Right lung (tissue), 5 donors: Measurements from ENCODE around the gene CENPU. TPM values are rescaled to one million over a fixed set of nuclear protein-coding genes. Genes with fewer than 3 reads are reported as not detected.

Source experiments
- DNase-seq, 2 donors: peaks; one replicate each; pipeline ENCODE4 v3.0.0-alpha.2; 2013
- polyA plus RNA-seq, 5 donors: library from polyadenylated mRNA; unstranded; fragments of 120-200 nt; gene quantifications; one replicate each; pipeline versions ENCODE4 v1.2.1 to v1.2.3, GENCODE V29; 2013; ENCODE audit warnings: inconsistent platforms in 1 of 5, low replicate concordance in 1 of 5; ENCODE audit not compliant: insufficient read length in 5 of 5, insufficient read depth in 1 of 5

The CENPU gene
- polyA plus RNA-seq, 5 donors: 20.8 to 72.4 (median 49.3) TPM

DNA sequence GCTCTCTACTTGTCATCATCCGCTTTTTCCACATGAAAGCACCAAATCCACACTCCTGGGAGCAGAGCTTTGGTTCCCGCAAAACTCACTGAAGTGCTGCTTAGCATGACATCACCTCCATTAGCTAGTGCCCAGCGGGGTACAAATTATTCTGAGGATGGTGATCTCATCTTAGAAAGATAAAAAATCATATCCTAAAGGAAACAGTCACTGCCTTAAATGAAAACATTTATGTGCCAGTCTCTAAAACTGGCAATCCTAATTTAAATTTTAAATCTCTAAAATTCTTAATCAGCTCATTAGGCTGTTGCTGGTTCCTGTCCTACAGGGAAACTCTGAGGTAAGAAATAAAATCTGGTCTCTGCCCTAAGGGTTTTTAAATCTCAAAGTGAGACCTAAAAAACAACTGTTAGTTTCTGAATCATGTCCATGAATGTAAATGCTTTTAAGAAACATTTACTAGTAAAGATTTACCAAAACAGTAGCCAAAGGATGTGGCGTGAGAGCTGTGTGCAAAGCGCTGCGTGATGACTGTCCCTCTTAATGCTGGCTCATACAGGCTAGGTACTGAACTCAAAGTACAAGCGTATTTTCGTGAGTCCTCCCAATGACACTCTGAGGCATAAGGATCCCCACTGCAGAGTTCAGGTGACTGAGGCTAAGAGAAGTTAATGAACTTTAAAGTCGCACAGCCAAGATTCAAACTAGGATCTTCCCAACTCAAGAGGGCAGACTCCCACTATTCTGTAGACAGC is 89.2 kb downstream of the CENPU start:
- DNase-seq: no peak

Other genes starting within 250 kb of the CENPU start
- gene CASP3, start 84.6 kb downstream of the CENPU start, polyA plus RNA-seq: 10 to 100 TPM; 32.1 to 52.9 (median 34.9) TPM
- gene PRIMPOL, start 84.4 kb downstream of the CENPU start, polyA plus RNA-seq: 10 to 100 TPM; 38.9 to 54.2 (median 45.5) TPM
- gene ACSL1, start 91.9 kb upstream of the CENPU start, polyA plus RNA-seq: 10 to 100 TPM; 15.5 to 34.1 (median 21.6) TPM